Suprapubic skin (tissue), 4 donors: ENCODE data around the gene COL15A1.

Experiments
- CTCF ChIP-seq, 2 donors: fragments of 200-600 bp in 1 of 2; fragments of 450-650 bp in 1 of 2; sonication (generic) in 1 of 2; IDR thresholded peaks; one replicate each; pipeline ENCODE4 v1.5.1; 2016 to 2019; ENCODE audit warnings: antibody characterized with exemption in 2 of 2, mild to moderate bottlenecking in 1 of 2, moderate library complexity in 1 of 2
- EP300 ChIP-seq: sonication (generic); formaldehyde crosslinking; IDR thresholded peaks from one replicate; pipeline ENCODE4 v1.6.1; 2017; ENCODE audit warnings: antibody characterized with exemption
- POLR2A ChIP-seq, 2 donors: fragments of 450-650 bp; IDR thresholded peaks; one replicate each; pipeline ENCODE4 v1.6.1; 2017; ENCODE audit warnings: antibody characterized with exemption in 2 of 2, mild to moderate bottlenecking in 2 of 2, moderate library complexity in 2 of 2
- POLR2AphosphoS5 ChIP-seq, 3 donors: sonication (generic); formaldehyde crosslinking; IDR thresholded peaks; one replicate each; pipeline ENCODE4 v1.6.1; 2017; ENCODE audit warnings: antibody characterized with exemption in 3 of 3

DNA sequence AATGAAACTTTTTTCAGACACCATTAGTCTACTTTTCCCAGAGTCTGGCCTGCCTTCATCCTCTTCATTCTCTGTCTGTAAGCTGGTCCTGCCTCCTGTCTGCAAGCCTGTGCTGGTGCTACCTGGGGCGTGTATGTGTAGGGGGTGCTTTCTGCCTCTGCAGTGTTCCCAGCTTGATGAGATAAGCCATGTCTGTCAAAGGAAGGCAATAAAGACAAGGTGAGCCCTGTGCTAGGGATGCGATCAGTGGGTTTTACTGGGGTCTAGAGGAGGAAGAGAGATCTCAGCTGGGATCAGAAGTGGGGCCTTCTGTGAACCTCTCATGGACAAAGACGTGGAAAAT lies 83.2 kb downstream of the COL15A1 start:
- TF ChIP-seq POLR2AphosphoS5 (IDR thresholded peaks at IDR 0.05) = no peak
- TF ChIP-seq CTCF (IDR thresholded peaks at IDR 0.05) = no peak
- TF ChIP-seq POLR2A (IDR thresholded peaks at IDR 0.05) = no peak
- TF ChIP-seq EP300 = no peak
